HepG2 (cell line): ENCODE data around the gene TOM1L1. TPM values are rescaled to one million over a fixed set of nuclear protein-coding genes. Genes with fewer than 3 reads are reported as not detected.

Experiments used
- ATAC-seq: fragments of 200-7000 bp; cut with Tn5 transposase; 3 replicates; pipeline ENCODE4 v1.9.1; 2020; ENCODE audit warnings: mild to moderate bottlenecking, moderate library complexity
- BruUV-seq: library from RNA; stranded (reverse); fragments of 400-500 nt; replicated peaks from 2 replicates; lab custom pipeline; 2021; lab: Mats Ljungman, UMichigan
- CTCF ChIA-PET: fragments of 300-600 bp; formaldehyde crosslinking; extraction: SDS; loops from one replicate; lab custom pipeline; 2021; ENCODE audit warnings: low total read pairs, inconsistent platforms, low intra/inter-chr PET ratio; lab: Yijun Ruan, JAX
- POLR2A ChIA-PET: fragments of 350-600 bp; sonication (Branson Sonifier 250); formaldehyde crosslinking; loops from one replicate; lab custom pipeline; 2020; ENCODE audit warnings: antibody characterized with exemption, inconsistent platforms; lab: Yijun Ruan, JAX
- DNase-seq: peaks from one replicate; pipeline ENCODE4 v3.0.0-alpha.2; 2015; ENCODE audit warnings: low spot score
- FAIRE-seq: peaks from 3 replicates; lab custom pipeline; 2011; peaks lifted over from hg19 to GRCh38; lab: Jason Lieb, UNC
- H2AFZ ChIP-seq: one replicate; pipeline ENCODE4 v1.6.1; 2011; ENCODE audit warnings: low read length, inconsistent platforms
- H3K27ac ChIP-seq: fragments of 300-600 bp; 3 replicates; pipeline ENCODE4 v1.8.0; 2011; ENCODE audit warnings: mixed run types, mild to moderate bottlenecking, mixed read lengths, low read length, inconsistent platforms; ENCODE audit not compliant: insufficient read depth; ENCODE audit errors: extremely low read length
- H3K27me3 ChIP-seq, 2 experiments: fragments of 200-600 bp in 1 of 2; 2 replicates in 1 of 2; 3 replicates in 1 of 2; pipeline versions ENCODE4 v1.6.0 to v1.8.0; 2011; ENCODE audit warnings: low read length in 2 of 2, mild to moderate bottlenecking in 2 of 2, moderate library complexity in 2 of 2, inconsistent platforms in 1 of 2; ENCODE audit not compliant: insufficient read depth in 2 of 2, control insufficient read depth in 1 of 2
- H3K36me3 ChIP-seq, 2 experiments: fragments of 200-600 bp in 1 of 2; replicated peaks in 1 of 2; 2 replicates in 1 of 2; 3 replicates in 1 of 2; pipeline versions ENCODE4 v1.5.1 to v1.8.0; 2011; ENCODE audit warnings: low read length in 2 of 2, inconsistent platforms in 1 of 2; ENCODE audit not compliant: insufficient read depth in 2 of 2, control insufficient read depth in 1 of 2
- H3K4me1 ChIP-seq: 2 replicates; pipeline ENCODE4 v1.5.1; 2012; ENCODE audit warnings: low read length, inconsistent platforms; ENCODE audit not compliant: insufficient read depth
- H3K4me2 ChIP-seq: 2 replicates; pipeline ENCODE4 v1.6.0; 2011; ENCODE audit warnings: low read depth, low read length, inconsistent platforms
- H3K4me3 ChIP-seq, 3 experiments: fragments of 200-600 bp in 1 of 3; sonication (generic), shearing (Covaris generic) in 1 of 3; replicated peaks in 1 of 3; 2 replicates each; pipeline ENCODE4 v1.5.1; 2011 to 2016; ENCODE audit warnings: low read length in 3 of 3, inconsistent platforms in 2 of 3, low read depth in 2 of 3, mild to moderate bottlenecking in 2 of 3, control low read depth in 1 of 3, mixed read lengths in 1 of 3; ENCODE audit not compliant: insufficient read depth in 1 of 3
- H3K79me2 ChIP-seq: one replicate; pipeline ENCODE4 v1.6.1; 2011; ENCODE audit warnings: low read length, inconsistent platforms; ENCODE audit not compliant: insufficient read depth
- H3K9ac ChIP-seq: 2 replicates; pipeline ENCODE4 v1.6.0; 2011; ENCODE audit warnings: mild to moderate bottlenecking, low read depth, low read length, inconsistent platforms; ENCODE audit not compliant: insufficient read depth
- H3K9me3 ChIP-seq: 2 replicates; pipeline ENCODE4 v1.5.1; 2012; ENCODE audit warnings: mild to moderate bottlenecking, low read length
- H4K20me1 ChIP-seq: 2 replicates; pipeline ENCODE4 v1.6.0; 2011; ENCODE audit warnings: inconsistent platforms, mild to moderate bottlenecking, low read length, moderate library complexity; ENCODE audit not compliant: insufficient read depth
- ARNT ChIP-seq: fragments of 450-650 bp; IDR thresholded peaks from 2 replicates; pipeline ENCODE4 v1.6.1; 2017
- IRX3 ChIP-seq: sonication (generic); formaldehyde crosslinking; IDR thresholded peaks from 2 replicates; pipeline ENCODE4 v1.8.1; 2023; ENCODE audit warnings: mild to moderate bottlenecking, low read depth, missing genetic modification reagents, borderline replicate concordance
- MAF1 ChIP-seq: sonication (generic); formaldehyde crosslinking; IDR thresholded peaks from 2 replicates; pipeline ENCODE4 v1.5.0; 2020; ENCODE audit warnings: missing genetic modification reagents, borderline replicate concordance
- NFIC ChIP-seq: IDR thresholded peaks from 2 replicates; pipeline ENCODE4 v1.6.1; 2012; ENCODE audit warnings: mild to moderate bottlenecking, low read length, inconsistent platforms
- TSC22D2 ChIP-seq: sonication (generic); formaldehyde crosslinking; IDR thresholded peaks from 2 replicates; pipeline ENCODE4 v1.5.1; 2020; ENCODE audit warnings: missing genetic modification reagents, mild to moderate bottlenecking, borderline replicate concordance
- ZNF263 ChIP-seq: sonication (generic); formaldehyde crosslinking; IDR thresholded peaks from 2 replicates; pipeline ENCODE4 v1.4.0; 2020; ENCODE audit warnings: missing genetic modification reagents
- ZNF30 ChIP-seq: sonication (generic); formaldehyde crosslinking; IDR thresholded peaks from 2 replicates; pipeline ENCODE4 v1.5.0; 2020; ENCODE audit warnings: mild to moderate bottlenecking, missing genetic modification reagents
- ZNF678 ChIP-seq: sonication (generic); formaldehyde crosslinking; IDR thresholded peaks from 2 replicates; pipeline ENCODE4 v1.4.0; 2020; ENCODE audit warnings: mild to moderate bottlenecking, missing genetic modification reagents
- WGBS: methylation state at CpG from one replicate; pipeline ENCODE4 v1.1.6; 2017; ENCODE audit warnings: low lambda C conversion rate; 5-methylcytosine and 5-hydroxymethylcytosine counted together
- in situ Hi-C: cut with HindIII; loops from 2 replicates; pipeline ENCODE4 v1.10.0; 2017; ENCODE audit warnings: low pct_unique_long_range_greater_than_20kb; ENCODE audit not compliant: extremely low pct_ligation_motif_present
- intact Hi-C: fragments of 100-400 bp; cut with micrococcal nuclease; formaldehyde crosslinking; loops from one replicate; pipeline ENCODE4 v1.10.0; 2022; ENCODE audit not compliant: unreplicated experiment
- polyA plus RNA-seq, 8 experiments: library from polyadenylated mRNA; depleted of rRNA in 3 of 8; stranded (reverse) in 7 of 8; unstranded in 1 of 8; fragments of >200 nt; fragmentation: Illumina TruSeq in 4 of 8; extraction: Trizol in 4 of 8; gene quantifications; 2 replicates each; pipeline versions ENCODE4 v1.2.1 to v1.2.3, GENCODE V29; 2011 to 2016; ENCODE audit warnings: low read depth in 4 of 8, missing spikeins in 1 of 8, mixed read lengths in 1 of 8; ENCODE audit not compliant: insufficient read depth in 1 of 8
- total RNA-seq, 5 experiments: library from RNA; depleted of rRNA; stranded (reverse); fragments of >200 nt; fragmentation: Illumina TruSeq; extraction: Trizol; gene quantifications; 2 replicates each; pipeline ENCODE4 v1.2.3, GENCODE V29; 2016; ENCODE audit warnings: low read depth in 1 of 5
- TF ChIP-seq, protein P1 (sequence below): IDR thresholded peaks from 2 replicates; pipeline ENCODE4 v1.4.0; 2020; ENCODE audit warnings: mild to moderate bottlenecking, missing genetic modification reagents
- TF ChIP-seq, protein P2 (sequence below): sonication (generic); formaldehyde crosslinking; conservative IDR thresholded peaks from 2 replicates; pipeline ENCODE4 v1.5.0; 2020; ENCODE audit warnings: missing genetic modification reagents
- TF ChIP-seq, protein P3 (sequence below), 2 experiments: sonication (generic) in 1 of 2; formaldehyde crosslinking in 1 of 2; IDR thresholded peaks; 2 replicates each; pipeline versions ENCODE4 v1.4.0 to v1.6.1; 2018 to 2020; ENCODE audit warnings: missing genetic modification reagents in 2 of 2, borderline replicate concordance in 1 of 2, low read depth in 1 of 2, mild to moderate bottlenecking in 1 of 2, missing biosample characterization in 1 of 2

TOM1L1 gene
- total and polyA plus RNA-seq, 2 of the 13 experiments (the other 11 are each of a cell fraction or from before 2014, with no cell fraction given), result 45.3 to 51.3 TPM

DNA sequence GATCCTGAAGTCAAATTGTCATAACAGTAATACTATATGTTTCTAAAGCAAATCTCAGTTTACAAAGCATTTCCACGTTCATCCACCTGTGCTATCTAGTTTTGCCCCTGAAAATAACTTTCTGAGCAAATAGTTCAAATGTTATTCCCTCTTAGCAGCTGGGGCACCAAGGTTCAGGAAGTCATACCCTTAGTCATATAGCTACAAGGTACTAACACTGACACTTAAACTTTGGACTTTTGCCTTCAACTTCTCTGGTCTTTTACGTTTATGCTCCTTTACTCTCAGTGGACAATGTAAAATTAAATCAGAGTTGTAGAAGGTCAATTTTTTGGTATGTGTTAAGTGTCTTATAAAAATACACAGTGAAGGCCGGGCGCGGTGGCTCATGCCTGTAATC, 34.8 kb downstream of the TOM1L1 start:
- no peaks in the 10 kb centered on the region for H3K4me1 ChIP-seq
- 95% methylated on average over 5 of the region's 5 CpGs for WGBS
- CTCF ChIA-PET, result no interaction called here
- H3K79me2 ChIP-seq, result no peaks in the 10 kb centered on the region
- in situ Hi-C loops (no loop called here), intact Hi-C loops (no loop called here)
- no peak overlapping the region for H3K9ac ChIP-seq
- TF ChIP-seq ZNF263 (CRISPR knock-in tag) (no peak), ZNF678 (no peak), ZNF30 (CRISPR knock-in tag) (no peak), MAF1 (CRISPR knock-in tag) (no peak), ARNT (no peak), TSC22D2 (CRISPR knock-in tag) (no peak), IRX3 (CRISPR knock-in tag) (no peak), NFIC (no peak)
- TF ChIP-seq, protein P1, sequence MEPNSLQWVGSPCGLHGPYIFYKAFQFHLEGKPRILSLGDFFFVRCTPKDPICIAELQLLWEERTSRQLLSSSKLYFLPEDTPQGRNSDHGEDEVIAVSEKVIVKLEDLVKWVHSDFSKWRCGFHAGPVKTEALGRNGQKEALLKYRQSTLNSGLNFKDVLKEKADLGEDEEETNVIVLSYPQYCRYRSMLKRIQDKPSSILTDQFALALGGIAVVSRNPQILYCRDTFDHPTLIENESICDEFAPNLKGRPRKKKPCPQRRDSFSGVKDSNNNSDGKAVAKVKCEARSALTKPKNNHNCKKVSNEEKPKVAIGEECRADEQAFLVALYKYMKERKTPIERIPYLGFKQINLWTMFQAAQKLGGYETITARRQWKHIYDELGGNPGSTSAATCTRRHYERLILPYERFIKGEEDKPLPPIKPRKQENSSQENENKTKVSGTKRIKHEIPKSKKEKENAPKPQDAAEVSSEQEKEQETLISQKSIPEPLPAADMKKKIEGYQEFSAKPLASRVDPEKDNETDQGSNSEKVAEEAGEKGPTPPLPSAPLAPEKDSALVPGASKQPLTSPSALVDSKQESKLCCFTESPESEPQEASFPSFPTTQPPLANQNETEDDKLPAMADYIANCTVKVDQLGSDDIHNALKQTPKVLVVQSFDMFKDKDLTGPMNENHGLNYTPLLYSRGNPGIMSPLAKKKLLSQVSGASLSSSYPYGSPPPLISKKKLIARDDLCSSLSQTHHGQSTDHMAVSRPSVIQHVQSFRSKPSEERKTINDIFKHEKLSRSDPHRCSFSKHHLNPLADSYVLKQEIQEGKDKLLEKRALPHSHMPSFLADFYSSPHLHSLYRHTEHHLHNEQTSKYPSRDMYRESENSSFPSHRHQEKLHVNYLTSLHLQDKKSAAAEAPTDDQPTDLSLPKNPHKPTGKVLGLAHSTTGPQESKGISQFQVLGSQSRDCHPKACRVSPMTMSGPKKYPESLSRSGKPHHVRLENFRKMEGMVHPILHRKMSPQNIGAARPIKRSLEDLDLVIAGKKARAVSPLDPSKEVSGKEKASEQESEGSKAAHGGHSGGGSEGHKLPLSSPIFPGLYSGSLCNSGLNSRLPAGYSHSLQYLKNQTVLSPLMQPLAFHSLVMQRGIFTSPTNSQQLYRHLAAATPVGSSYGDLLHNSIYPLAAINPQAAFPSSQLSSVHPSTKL (CRISPR knock-in tag), result no peak
- TF ChIP-seq, protein P2, sequence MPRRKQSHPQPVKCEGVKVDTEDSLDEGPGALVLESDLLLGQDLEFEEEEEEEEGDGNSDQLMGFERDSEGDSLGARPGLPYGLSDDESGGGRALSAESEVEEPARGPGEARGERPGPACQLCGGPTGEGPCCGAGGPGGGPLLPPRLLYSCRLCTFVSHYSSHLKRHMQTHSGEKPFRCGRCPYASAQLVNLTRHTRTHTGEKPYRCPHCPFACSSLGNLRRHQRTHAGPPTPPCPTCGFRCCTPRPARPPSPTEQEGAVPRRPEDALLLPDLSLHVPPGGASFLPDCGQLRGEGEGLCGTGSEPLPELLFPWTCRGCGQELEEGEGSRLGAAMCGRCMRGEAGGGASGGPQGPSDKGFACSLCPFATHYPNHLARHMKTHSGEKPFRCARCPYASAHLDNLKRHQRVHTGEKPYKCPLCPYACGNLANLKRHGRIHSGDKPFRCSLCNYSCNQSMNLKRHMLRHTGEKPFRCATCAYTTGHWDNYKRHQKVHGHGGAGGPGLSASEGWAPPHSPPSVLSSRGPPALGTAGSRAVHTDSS (CRISPR knock-in tag), result no peak
- TF ChIP-seq, protein P3, sequence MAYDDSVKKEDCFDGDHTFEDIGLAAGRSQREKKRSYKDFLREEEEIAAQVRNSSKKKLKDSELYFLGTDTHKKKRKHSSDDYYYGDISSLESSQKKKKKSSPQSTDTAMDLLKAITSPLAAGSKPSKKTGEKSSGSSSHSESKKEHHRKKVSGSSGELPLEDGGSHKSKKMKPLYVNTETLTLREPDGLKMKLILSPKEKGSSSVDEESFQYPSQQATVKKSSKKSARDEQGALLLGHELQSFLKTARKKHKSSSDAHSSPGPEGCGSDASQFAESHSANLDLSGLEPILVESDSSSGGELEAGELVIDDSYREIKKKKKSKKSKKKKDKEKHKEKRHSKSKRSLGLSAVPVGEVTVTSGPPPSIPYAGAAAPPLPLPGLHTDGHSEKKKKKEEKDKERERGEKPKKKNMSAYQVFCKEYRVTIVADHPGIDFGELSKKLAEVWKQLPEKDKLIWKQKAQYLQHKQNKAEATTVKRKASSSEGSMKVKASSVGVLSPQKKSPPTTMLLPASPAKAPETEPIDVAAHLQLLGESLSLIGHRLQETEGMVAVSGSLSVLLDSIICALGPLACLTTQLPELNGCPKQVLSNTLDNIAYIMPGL (CRISPR knock-in tag; IDR thresholded peaks at IDR 0.05; ENCODE audit: borderline replicate concordance in 1 of 2, low read depth in 1 of 2), result no peak
- no peak overlapping the region for H3K4me3 ChIP-seq
- H2AFZ ChIP-seq, result no peak overlapping the region
- DNase-seq (no peak), ATAC-seq (no peak), FAIRE-seq (no peak)
- no peaks in the 10 kb centered on the region for H4K20me1 ChIP-seq
- H3K4me2 ChIP-seq, result no peak overlapping the region
- H3K36me3 ChIP-seq, result peaks cover 18 to 59% of the 10 kb centered on the region in 2 experiments
- H3K27ac ChIP-seq, result no peak overlapping the region
- H3K27me3 ChIP-seq, result no peaks in the 10 kb centered on the region
- no TSS peak for BruUV-seq
- no peaks in the 10 kb centered on the region for H3K9me3 ChIP-seq
- POLR2A ChIA-PET, result no interaction called here
